GM12873 (cell line): ENCODE measurements around the gene ITM2B.

Experiments used
- TF ChIP-seq, protein P1 (sequence below): IDR thresholded peaks from 2 replicates; pipeline ENCODE4 v1.5.1; 2012; ENCODE audit warnings: low read depth, mild to moderate bottlenecking, moderate library complexity, low read length, control low read depth; ENCODE audit not compliant: insufficient read depth; ENCODE audit errors: missing control alignments

The ITM2B gene

DNA sequence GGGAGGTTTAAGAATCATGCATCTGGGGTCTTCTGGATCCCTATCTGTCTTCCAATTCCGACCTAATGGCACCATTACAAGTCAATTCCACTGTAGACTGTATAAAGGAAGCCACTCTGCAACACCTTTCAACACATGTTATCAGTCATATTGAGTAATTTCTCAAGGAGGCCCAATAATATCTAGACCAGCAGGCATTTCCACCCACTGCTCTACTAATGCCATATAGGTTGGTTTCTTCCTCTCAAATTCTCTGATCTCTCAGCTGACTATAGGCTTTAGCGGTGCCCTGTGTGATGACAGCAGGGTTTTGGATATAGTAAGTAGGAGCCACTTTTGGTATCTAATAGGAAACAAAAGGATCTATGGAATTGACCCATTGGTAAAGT lies 12.4 kb upstream of the ITM2B start:
- TF ChIP-seq, protein P1, sequence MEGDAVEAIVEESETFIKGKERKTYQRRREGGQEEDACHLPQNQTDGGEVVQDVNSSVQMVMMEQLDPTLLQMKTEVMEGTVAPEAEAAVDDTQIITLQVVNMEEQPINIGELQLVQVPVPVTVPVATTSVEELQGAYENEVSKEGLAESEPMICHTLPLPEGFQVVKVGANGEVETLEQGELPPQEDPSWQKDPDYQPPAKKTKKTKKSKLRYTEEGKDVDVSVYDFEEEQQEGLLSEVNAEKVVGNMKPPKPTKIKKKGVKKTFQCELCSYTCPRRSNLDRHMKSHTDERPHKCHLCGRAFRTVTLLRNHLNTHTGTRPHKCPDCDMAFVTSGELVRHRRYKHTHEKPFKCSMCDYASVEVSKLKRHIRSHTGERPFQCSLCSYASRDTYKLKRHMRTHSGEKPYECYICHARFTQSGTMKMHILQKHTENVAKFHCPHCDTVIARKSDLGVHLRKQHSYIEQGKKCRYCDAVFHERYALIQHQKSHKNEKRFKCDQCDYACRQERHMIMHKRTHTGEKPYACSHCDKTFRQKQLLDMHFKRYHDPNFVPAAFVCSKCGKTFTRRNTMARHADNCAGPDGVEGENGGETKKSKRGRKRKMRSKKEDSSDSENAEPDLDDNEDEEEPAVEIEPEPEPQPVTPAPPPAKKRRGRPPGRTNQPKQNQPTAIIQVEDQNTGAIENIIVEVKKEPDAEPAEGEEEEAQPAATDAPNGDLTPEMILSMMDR, result no peak

DNA sequence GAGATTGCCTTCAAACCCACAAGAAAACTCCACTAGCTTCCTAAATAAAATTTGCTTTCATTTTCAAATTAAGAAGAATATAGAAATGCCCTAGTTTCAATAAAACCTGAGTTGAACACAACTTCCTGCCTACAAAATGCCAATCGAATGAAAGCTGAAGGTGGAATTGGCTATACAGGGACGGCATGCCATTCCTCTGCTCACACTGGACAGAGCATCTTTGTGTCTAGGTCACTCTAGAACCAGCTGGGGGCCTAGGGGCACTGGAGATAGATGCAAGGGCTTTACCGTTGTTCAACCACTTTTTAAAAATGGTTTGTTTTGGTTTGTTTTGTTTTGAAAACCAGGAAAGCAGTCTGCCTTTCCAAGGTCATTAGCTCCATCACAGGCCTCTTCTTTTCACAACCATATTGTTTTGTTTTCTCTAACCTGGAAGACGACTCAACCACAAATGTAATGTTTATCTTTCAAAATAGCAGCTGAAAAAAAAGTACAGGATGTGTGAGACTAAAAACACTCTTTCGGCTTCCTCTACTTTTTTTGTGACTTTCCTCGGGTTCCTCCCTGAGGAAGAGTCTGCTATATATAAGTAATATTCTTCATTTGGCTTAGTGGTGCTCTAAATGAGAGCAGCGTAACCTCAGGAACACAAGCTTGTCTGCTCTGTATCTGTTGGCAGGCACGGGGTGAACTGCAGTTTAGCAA lies 11.9 kb upstream of the ITM2B start:
- TF ChIP-seq, protein P1, result no peak

DNA sequence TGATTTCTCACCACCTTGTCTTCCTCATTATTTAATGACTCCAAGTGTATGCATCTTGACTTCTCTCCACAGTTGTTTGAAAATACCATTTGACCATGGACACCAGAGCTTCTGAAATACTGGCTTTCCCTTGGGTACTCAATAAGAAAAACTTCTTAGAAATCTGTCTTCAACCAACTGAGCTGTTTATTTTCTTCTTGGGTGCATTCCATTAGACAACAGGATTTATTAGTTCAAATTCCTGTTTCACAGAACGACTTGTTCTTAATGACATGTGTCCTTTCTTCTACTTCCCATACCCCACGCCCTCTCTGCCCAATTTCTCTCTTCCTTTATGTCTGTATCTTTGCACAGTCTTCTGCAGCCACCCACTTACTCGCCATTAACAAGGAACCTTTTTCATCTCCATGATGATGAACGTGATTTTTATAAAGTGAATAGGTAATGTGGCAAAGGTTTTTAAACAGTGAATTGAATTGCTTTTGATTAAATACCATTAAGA lies 11.3 kb upstream of the ITM2B start:
- TF ChIP-seq, protein P1, result no peak

DNA sequence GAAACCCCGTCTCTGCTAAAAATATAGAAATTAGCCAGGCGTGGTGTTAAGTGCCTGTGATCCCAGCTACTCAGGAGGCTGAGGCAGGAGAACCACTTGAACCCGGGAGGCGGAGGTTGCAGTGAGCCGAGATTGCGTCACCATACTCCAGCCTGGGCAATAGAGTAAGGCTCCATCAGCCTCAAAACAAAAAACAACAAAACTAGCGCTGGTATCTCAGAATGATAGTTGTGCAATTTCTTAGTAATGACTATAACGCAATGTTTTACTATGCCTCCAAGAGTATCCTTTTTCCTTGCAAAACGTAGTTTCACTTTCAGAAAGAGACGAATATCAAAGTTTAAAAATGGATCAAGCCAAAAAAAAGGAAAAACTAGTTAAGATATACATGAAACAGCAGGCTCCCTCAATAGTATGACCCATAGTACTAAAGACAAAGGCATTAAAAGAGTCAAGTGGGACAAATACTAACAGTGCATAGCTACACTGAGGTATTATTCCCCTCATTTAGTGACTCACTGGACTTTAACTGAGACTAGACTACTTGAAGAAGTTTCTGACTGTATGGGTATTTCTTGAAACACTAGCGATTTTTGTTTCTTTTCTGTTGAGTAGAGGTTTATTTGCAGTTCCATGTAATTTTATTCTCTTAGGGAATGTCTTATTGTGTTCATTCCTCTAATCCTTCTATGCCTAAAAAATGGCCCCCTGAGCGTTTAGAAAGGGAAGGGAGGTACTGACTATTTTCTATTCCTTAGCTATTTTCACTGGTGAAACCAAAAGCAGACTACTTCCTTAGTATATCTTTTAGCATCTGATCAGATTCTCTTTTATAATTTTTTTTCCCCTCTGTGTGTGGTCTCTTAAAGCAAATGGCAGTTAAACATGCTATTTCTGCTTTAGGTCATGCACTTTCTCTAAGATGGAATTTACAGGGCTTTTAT lies 10.4 kb upstream of the ITM2B start:
- TF ChIP-seq, protein P1, result no peak

DNA sequence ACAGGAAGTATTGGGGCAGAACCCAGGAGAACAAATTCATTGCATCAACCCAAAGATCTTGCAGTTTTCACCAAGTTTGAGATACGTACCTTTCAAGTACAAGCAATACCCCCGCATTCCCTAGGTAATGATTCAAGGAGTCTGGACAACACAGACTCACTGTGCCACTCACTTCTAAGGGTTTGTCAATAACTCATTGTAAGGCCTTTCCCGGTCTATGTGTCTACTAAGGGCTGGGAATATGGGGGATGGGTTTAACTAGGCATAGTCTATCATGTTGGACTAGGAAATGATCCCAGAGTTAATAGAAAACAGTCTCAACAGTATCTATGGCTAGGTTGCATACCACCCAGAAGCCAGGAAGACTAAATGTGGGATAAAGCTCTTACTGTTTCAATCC lies 8.3 kb upstream of the ITM2B start:
- TF ChIP-seq, protein P1, result no peak

DNA sequence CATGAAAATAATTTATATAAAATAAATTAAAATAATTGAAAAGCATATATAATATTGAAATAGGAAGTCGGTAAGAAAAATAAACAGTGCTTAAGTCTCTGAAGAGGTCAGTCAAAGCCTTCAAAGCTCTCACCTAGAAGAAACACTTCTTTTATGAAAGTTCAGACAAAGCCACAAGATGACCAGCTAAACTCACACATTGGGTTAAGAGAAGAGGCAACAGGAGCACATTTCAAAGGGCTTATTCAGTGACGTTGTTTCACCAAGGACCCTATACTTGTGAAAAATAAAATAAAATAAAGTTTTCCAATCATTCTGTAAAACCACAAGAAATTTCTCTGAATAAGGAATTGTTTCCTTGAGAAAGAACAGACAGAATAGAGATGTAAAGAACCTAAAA lies 2.5 kb upstream of the ITM2B start:
- TF ChIP-seq, protein P1, result no peak

DNA sequence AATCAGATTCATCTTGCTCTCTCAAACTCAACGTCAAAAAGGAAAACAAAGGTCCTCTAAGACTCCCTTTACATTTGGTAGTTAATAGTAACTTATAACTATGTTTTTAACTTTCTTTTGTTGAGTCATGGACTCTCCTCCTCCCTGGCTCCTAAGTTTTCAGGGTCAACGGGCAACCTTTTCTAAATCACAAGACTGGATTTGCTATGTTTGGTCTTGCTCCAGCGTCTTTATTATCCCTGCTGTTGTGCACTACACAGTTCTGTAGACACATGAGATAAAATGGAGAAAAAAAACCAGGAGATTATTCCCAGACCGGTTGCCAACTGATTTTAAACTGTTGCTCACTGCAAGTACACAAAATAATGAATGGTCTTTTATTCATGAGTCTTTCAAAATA lies 1.9 kb upstream of the ITM2B start:
- TF ChIP-seq, protein P1, result no peak
